BLaER1 treated with 17β-estradiol and CSF1 and Interleukin-3, amounts not matched to agents 10 nM and 100 nM (cell line): ENCODE data around the gene MYH4.

Experiments used
- H3K27ac ChIP-seq, 11 experiments: shearing (Covaris generic); formaldehyde crosslinking; 2 replicates each; pipeline ENCODE4 v1.8.1; 2022
- H3K27me3 ChIP-seq, 11 experiments: shearing (Covaris generic); formaldehyde crosslinking; 2 replicates each; pipeline ENCODE4 v1.8.1; 2022
- H3K36me3 ChIP-seq, 11 experiments: shearing (Covaris generic); formaldehyde crosslinking; 2 replicates each; pipeline ENCODE4 v1.8.1; 2022
- H3K4me1 ChIP-seq, 10 experiments: shearing (Covaris generic); formaldehyde crosslinking; 2 replicates each; pipeline ENCODE4 v1.8.1; 2022
- H3K4me2 ChIP-seq, 11 experiments: shearing (Covaris generic); formaldehyde crosslinking; 2 replicates each; pipeline ENCODE4 v1.8.1; 2022
- H3K4me3 ChIP-seq, 10 experiments: shearing (Covaris generic); formaldehyde crosslinking; 2 replicates each; pipeline ENCODE4 v1.8.1; 2022
- H3K9ac ChIP-seq, 11 experiments: shearing (Covaris generic); formaldehyde crosslinking; 2 replicates each; pipeline ENCODE4 v1.8.1; 2022
- H3K9me3 ChIP-seq, 11 experiments: shearing (Covaris generic); formaldehyde crosslinking; replicated peaks in 1 of 11; 2 replicates each; pipeline ENCODE4 v1.8.1; 2022
- H4K20me1 ChIP-seq, 11 experiments: shearing (Covaris generic); formaldehyde crosslinking; 2 replicates each; pipeline ENCODE4 v1.8.1; 2022
- Cebpa-rat ChIP-seq, 11 experiments: shearing (Covaris generic); IDR thresholded peaks; 2 replicates each; pipeline ENCODE4 v1.8.1; 2022

Gene MYH4

GRCh38 chr17:10396524-10397163 is 72.7 kb downstream of the MYH4 start:
- H3K27ac ChIP-seq = no peak overlapping the region
- no peak overlapping the region for H3K4me3 ChIP-seq
- TF ChIP-seq Cebpa-rat (IDR thresholded peaks at IDR 0.05) = no peak
- H3K4me1 ChIP-seq = no peaks in the 10 kb centered on the region
- H3K9ac ChIP-seq = no peak overlapping the region
- H3K36me3 ChIP-seq = no peaks in the 10 kb centered on the region
- no peak overlapping the region for H3K4me2 ChIP-seq
- no peaks in the 10 kb centered on the region for H3K27me3 ChIP-seq
- H3K9me3 ChIP-seq = no peaks in the 10 kb centered on the region
- no peaks in the 10 kb centered on the region for H4K20me1 ChIP-seq

- Histone ChIP-seq H3K4me2 (no peak overlapping the region), H3K9ac (no peak overlapping the region), H3K4me1 (no peaks in the 10 kb centered on the region), H3K27me3 (no peaks in the 10 kb centered on the region), H3K4me3 (no peak overlapping the region), H3K27ac (no peak overlapping the region), H3K36me3 (no peaks in the 10 kb centered on the region), H4K20me1 (no peaks in the 10 kb centered on the region), H3K9me3 (no peaks in the 10 kb centered on the region)
- TF ChIP-seq Cebpa-rat (IDR thresholded peaks at IDR 0.05) = no peak
Measured at GRCh38 chr17:10394201-10394887, 75.0 kb downstream of the MYH4 start.
